AG04449 (cell line): ENCODE measurements around the gene TEPSIN.

Experiments
- CTCF ChIA-PET: fragments of 350-600 bp; formaldehyde crosslinking; extraction: SDS; loops from one replicate; lab custom pipeline; 2021; ENCODE audit warnings: antibody characterized with exemption; lab: Yijun Ruan, JAX
- POLR2A ChIA-PET: fragments of 400-600, 350-600 bp; formaldehyde crosslinking; extraction: SDS; loops from one replicate; lab custom pipeline; 2020; ENCODE audit warnings: antibody characterized with exemption, inconsistent platforms; lab: Yijun Ruan, JAX
- DNase-seq: peaks from one replicate; pipeline ENCODE4 v3.0.0-alpha.2; 2010; ENCODE audit warnings: low read depth, low spot score
- H3K4me3 ChIP-seq: 2 replicates; pipeline ENCODE4 v1.5.1; 2011; ENCODE audit warnings: low read depth, mild to moderate bottlenecking, control low read depth, low read length
- TF ChIP-seq, protein P1 (sequence below): IDR thresholded peaks from one replicate; pipeline ENCODE4 v1.5.1; 2011; ENCODE audit warnings: mild to moderate bottlenecking, moderate library complexity, low read length, control low read depth, inconsistent platforms; ENCODE audit not compliant: insufficient read depth; ENCODE audit errors: missing control alignments

TEPSIN gene

DNA sequence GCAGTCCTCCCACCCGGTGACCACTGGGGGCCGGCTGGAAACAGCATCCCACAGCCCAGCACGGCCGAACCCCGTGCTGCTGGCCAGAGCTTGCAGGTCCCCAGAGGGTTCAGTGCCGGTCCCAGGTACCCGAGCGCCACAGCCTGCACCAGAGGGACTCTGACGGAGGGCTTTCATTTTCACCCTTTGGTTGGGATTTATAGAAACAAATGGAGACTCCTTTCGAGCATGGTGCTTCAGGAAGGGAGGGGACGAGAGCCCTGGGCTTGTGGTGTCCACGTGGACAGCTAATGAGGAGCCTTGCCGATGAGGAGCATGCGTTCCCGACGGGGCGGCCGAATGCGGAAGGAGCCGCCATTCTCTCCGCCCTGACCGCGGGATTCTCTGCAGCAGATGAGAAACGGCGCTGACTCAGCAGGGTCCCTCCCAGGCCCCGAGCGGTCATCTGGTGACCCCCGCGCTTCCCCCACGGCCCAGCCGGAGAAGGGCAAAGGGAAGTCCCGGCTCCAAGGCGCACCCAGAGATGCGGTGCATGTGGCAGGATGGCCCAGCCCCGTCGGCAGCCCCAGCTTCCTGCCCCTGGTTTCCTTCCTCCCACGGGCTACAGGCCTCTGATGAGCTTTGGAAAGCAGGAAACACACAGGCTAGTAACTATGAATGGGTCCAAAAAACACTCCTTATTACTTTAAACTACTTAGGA is 46.5 kb upstream of the TEPSIN start:
- ChIA-PET CTCF (interaction anchor here (0.8 to 3.3 kb wide), 3 partner anchors 7 to 195 kb away, joined by 3 to 12 read pairs (median 3); no protein-coding TSS in a partner anchor), POLR2A (interaction anchor here (0.9 kb wide), 1 partner anchor 10 kb away, joined by 4 read pairs; the partner anchor contains the start of gene SLC38A10)
- DNase-seq: no peak
- TF ChIP-seq, protein P1, sequence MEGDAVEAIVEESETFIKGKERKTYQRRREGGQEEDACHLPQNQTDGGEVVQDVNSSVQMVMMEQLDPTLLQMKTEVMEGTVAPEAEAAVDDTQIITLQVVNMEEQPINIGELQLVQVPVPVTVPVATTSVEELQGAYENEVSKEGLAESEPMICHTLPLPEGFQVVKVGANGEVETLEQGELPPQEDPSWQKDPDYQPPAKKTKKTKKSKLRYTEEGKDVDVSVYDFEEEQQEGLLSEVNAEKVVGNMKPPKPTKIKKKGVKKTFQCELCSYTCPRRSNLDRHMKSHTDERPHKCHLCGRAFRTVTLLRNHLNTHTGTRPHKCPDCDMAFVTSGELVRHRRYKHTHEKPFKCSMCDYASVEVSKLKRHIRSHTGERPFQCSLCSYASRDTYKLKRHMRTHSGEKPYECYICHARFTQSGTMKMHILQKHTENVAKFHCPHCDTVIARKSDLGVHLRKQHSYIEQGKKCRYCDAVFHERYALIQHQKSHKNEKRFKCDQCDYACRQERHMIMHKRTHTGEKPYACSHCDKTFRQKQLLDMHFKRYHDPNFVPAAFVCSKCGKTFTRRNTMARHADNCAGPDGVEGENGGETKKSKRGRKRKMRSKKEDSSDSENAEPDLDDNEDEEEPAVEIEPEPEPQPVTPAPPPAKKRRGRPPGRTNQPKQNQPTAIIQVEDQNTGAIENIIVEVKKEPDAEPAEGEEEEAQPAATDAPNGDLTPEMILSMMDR: no peak
- H3K4me3 ChIP-seq: no peak overlapping the region; the same call in 1 of the 2 replicates

DNA sequence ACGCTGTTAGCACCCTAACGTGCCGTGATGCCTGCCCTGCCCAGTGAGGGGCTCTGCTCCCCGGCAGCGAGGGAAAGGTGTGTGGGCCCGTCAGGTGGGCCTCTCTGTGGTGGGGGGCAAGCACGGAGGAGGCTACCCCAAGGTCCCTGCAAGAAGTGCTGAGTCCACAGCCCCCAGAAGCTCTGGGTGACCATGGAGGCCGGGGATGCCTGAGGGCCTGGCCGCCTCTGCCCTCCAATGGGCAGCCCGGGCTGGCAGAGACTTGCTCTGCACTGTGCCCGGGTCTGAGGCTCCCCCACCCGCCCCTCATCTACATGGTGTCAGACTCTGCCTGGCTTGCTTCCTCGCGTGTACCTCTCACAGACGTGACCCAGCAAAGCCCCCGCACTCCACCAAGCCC is 44.0 kb upstream of the TEPSIN start:
- H3K4me3 ChIP-seq: no peak overlapping the region
- POLR2A ChIA-PET: no interaction called here
- TF ChIP-seq, protein P1: no peak
- no peak for DNase-seq
- CTCF ChIA-PET: interaction anchor here (0.8 to 3.3 kb wide), 2 partner anchors 10 to 28 kb away, joined by 4 to 12 read pairs; no protein-coding TSS in a partner anchor

DNA sequence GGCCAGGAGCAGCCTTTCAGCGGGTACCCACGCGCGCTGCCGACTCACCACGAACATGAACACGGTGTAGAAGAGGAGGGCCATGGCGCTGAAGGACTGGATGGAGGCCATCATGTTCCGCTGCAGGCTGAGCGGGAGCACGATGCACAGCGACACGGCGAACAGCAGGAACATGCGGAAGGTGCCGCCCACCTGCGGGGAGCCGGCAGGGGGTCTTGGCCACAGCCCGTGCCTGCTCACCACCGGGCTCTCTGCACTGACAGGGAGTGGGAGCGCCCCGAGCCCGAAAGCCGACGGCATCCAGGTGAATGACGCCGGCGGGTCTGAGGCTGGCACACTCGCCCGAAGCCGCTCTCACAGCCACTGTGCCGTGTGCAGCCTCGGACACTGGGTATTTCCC is 43.3 kb upstream of the TEPSIN start:
- ChIA-PET CTCF (interaction anchor here (3.3 to 4.2 kb wide), 2 partner anchors 9 to 11 kb away, joined by 12 to 22 read pairs; no protein-coding TSS in a partner anchor), POLR2A (no interaction called here)
- H3K4me3 ChIP-seq: no peak overlapping the region
- DNase-seq: no peak
- TF ChIP-seq, protein P1: no peak

DNA sequence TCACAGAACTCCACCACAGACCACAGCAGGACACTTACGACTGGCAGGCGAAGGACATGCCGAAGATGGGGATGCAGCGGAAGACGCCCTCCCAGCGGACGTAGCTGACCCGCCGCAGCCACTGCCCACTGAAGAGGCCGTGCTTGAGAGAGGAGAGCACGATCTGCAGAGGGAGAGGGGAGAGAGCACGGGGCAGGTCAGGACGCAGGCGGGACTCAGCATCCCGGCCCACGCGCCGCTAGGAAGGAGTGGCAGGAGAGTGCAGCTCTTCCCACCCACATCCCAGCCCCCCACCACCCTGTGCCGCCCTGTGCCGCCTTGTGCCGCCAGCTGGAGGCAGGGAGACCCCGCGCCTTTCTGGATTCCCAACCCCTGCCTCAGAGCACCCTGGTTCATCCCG is 41.7 kb upstream of the TEPSIN start:
- TF ChIP-seq, protein P1: no peak
- no peak for DNase-seq
- ChIA-PET POLR2A (no interaction called here), CTCF (interaction anchor here (4.2 kb wide), 1 partner anchor 11 kb away, joined by 22 read pairs; no protein-coding TSS in a partner anchor)
- no peak overlapping the region for H3K4me3 ChIP-seq

DNA sequence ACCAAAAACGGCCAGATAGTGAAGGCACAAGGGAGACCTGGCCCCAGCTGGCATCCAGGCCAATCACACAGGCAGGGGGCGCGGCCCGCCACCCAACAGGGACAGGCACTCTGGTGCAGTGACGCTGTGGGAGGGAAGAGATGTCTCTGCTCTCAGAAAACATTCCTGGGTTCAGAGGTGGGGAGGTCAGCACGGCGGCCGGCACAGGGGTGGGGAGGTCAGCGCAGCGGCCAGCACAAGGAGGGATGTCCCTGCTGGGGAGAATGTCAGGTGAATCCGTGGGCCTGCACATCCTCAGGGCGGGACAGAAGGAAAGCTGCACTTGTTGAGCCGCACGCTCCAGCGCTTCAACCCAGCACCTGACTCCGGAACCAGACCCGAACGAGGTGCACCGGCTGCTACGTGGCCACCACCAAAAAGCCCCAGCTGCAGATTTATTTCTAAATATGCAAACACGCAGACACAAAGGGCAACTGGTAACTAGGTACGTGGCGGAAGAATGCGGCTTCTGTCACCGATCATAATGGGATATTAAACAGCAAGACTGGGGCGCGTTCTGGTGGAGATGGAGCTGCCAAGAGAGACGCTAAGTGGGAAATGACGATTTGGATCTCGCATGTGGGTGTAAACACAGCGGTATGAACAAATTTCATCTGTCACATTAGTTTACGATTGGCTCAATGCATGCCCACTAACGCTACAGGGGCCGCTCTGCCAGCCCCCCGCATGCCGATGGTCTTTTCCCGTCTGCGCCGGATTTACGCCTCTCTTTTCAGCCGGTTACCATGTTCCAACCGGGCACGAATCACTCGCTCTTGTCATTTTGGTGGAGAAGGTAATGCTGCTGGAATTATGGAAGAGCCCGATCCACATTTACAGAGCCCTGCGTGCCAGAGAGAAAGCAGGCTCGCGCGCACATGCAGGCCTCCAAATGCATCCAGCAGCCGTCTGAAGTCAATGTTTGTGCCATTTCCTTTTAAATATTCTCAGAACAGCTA is 40.7 kb upstream of the TEPSIN start:
- ChIA-PET POLR2A (no interaction called here), CTCF (interaction anchor here (2.2 to 4.2 kb wide), 2 partner anchors 12 to 26 kb away, joined by 11 to 22 read pairs; no protein-coding TSS in a partner anchor)
- DNase-seq: no peak
- TF ChIP-seq, protein P1: no peak
- no peak overlapping the region for H3K4me3 ChIP-seq
